HCT116 (cell line): ENCODE results near the gene NOL4L. TPM values are rescaled to one million over a fixed set of nuclear protein-coding genes. Genes with fewer than 3 reads are reported as not detected.

ENCODE experiments used
- ATAC-seq: fragments of 200-7000 bp; cut with Tn5 transposase; 2 replicates; pipeline ENCODE4 v1.9.1; 2020; ENCODE audit warnings: mild to moderate bottlenecking, moderate library complexity
- BruUV-seq: library from RNA; stranded (reverse); fragments of 400-500 nt; replicated peaks from 2 replicates; lab custom pipeline; 2021; lab: Mats Ljungman, UMichigan
- CTCF ChIA-PET: fragments of 300-600 bp; sonication (Branson Sonifier 250); formaldehyde crosslinking; loops from one replicate; lab custom pipeline; 2021; ENCODE audit warnings: antibody characterized with exemption; lab: Charles Lee
- POLR2A ChIA-PET: fragments of 300-600, 350-600 bp; sonication (Branson Sonifier 250); formaldehyde crosslinking; loops from one replicate; lab custom pipeline; 2021; ENCODE audit warnings: antibody characterized with exemption; lab: Charles Lee
- RAD21 ChIA-PET, 2 experiments: fragments of 300-600 bp; sonication (Branson Sonifier 250); formaldehyde crosslinking; loops; one replicate each; lab custom pipeline; 2023; ENCODE audit warnings: low total read pairs in 2 of 2; ENCODE audit not compliant: uncharacterized antibody in 2 of 2, unreplicated experiment in 2 of 2, low non-redundant PET in 1 of 2; lab: Charles Lee
- DNase-seq: peaks from one replicate; pipeline ENCODE4 v3.0.0-alpha.2; 2010; ENCODE audit warnings: low read depth, low spot score
- H2AFZ ChIP-seq: fragments of 200-600 bp; shearing (Covaris generic), sonication (generic); 2 replicates; pipeline ENCODE4 v1.6.1; 2017; ENCODE audit warnings: low read depth, mixed run types, mixed read lengths, antibody characterized with exemption, low read length; ENCODE audit not compliant: poor library complexity, severe bottlenecking
- H3K27ac ChIP-seq: 2 replicates; pipeline ENCODE4 v1.5.1; 2012; ENCODE audit warnings: low read depth, low read length
- H3K27me3 ChIP-seq: fragments of 200-600 bp; sonication (generic); 2 replicates; pipeline ENCODE4 v1.6.1; 2016; ENCODE audit warnings: mixed run types, low read length, mixed read lengths; ENCODE audit not compliant: insufficient read depth
- H3K36me3 ChIP-seq, 2 experiments: fragments of 200-500 bp in 1 of 2; fragments of 200-600 bp in 1 of 2; sonication (Bioruptor generic) in 1 of 2; sonication (generic) in 1 of 2; 2 replicates each; pipeline versions ENCODE4 v1.5.1 to v1.6.1; 2014 to 2016; ENCODE audit warnings: low read length in 2 of 2, inconsistent platforms in 1 of 2, mixed read lengths in 1 of 2, mixed run types in 1 of 2; ENCODE audit not compliant: insufficient read depth in 2 of 2, control insufficient read depth in 1 of 2
- H3K4me1 ChIP-seq, 2 experiments: fragments of 200-600 bp in 1 of 2; sonication (generic) in 1 of 2; 2 replicates each; pipeline versions ENCODE4 v1.5.1 to v1.6.1; 2012 to 2017; ENCODE audit warnings: low read length in 2 of 2, inconsistent platforms in 1 of 2, mild to moderate bottlenecking in 1 of 2, mixed read lengths in 1 of 2, mixed run types in 1 of 2, moderate library complexity in 1 of 2; ENCODE audit not compliant: insufficient read depth in 2 of 2, control insufficient read depth in 1 of 2
- H3K4me2 ChIP-seq: fragments of 200-600 bp; sonication (generic); 2 replicates; pipeline ENCODE4 v1.6.1; 2017; ENCODE audit warnings: mixed run types, low read length, mixed read lengths
- H3K4me3 ChIP-seq, 2 experiments: fragments of 200-600 bp in 1 of 2; sonication (generic) in 1 of 2; replicated peaks in 1 of 2; 2 replicates each; pipeline ENCODE4 v1.5.1; 2011 to 2016; ENCODE audit warnings: low read length in 2 of 2, control low read depth in 1 of 2, low read depth in 1 of 2, mild to moderate bottlenecking in 1 of 2, mixed read lengths in 1 of 2, mixed run types in 1 of 2
- H3K79me2 ChIP-seq: fragments of 200-600 bp; sonication (generic); 2 replicates; pipeline ENCODE4 v1.6.1; 2017; ENCODE audit warnings: mild to moderate bottlenecking, mixed run types, low read length, moderate library complexity, mixed read lengths; ENCODE audit not compliant: insufficient read depth
- H3K9ac ChIP-seq: fragments of 200-600 bp; sonication (generic); 2 replicates; pipeline ENCODE4 v1.6.1; 2016; ENCODE audit warnings: low read length, mixed read lengths
- H3K9me2 ChIP-seq: fragments of 200-600 bp; sonication (generic), shearing (Covaris generic); 2 replicates; pipeline ENCODE4 v1.6.1; 2017; ENCODE audit warnings: mixed run types, mild to moderate bottlenecking, moderate library complexity; ENCODE audit not compliant: insufficient read depth
- H3K9me3 ChIP-seq, 2 experiments: fragments of 200-500 bp in 1 of 2; fragments of 200-600 bp in 1 of 2; sonication (Bioruptor generic) in 1 of 2; sonication (generic) in 1 of 2; 2 replicates each; pipeline ENCODE4 v1.6.1; 2014 to 2017; ENCODE audit warnings: low read length in 2 of 2, mixed read lengths in 2 of 2, inconsistent platforms in 1 of 2, low read depth in 1 of 2, mild to moderate bottlenecking in 1 of 2, mixed run types in 1 of 2, moderate library complexity in 1 of 2; ENCODE audit not compliant: control insufficient read depth in 1 of 2, insufficient read depth in 1 of 2
- H4K20me1 ChIP-seq: fragments of 200-600 bp; sonication (generic), shearing (Covaris generic); 2 replicates; pipeline ENCODE4 v1.6.1; 2017; ENCODE audit warnings: mixed run types, mild to moderate bottlenecking, moderate library complexity; ENCODE audit not compliant: insufficient read depth
- EZH2phosphoT487 ChIP-seq: fragments of 200-600 bp; IDR thresholded peaks from 2 replicates; pipeline ENCODE4 v1.6.1; 2018; ENCODE audit warnings: antibody characterized with exemption, borderline replicate concordance
- TCF7L2 ChIP-seq: IDR thresholded peaks from 2 replicates; pipeline ENCODE4 v1.7.0; 2011; ENCODE audit warnings: borderline replicate concordance, inconsistent platforms; ENCODE audit not compliant: insufficient read depth, insufficient read length; ENCODE audit errors: extremely low read depth
- YY1 ChIP-seq: IDR thresholded peaks from 2 replicates; pipeline ENCODE4 v1.6.1; 2011; ENCODE audit warnings: low read length, low read depth, moderate library complexity, mild to moderate bottlenecking; ENCODE audit not compliant: insufficient replicate concordance; ENCODE audit errors: extremely low read depth
- intact Hi-C: fragments of 100-400 bp; cut with micrococcal nuclease; formaldehyde crosslinking; loops from 2 replicates; pipeline ENCODE4 v1.10.0; 2022
- total RNA-seq: library from RNA; stranded (reverse); gene quantifications from one replicate; pipeline ENCODE4 v1.2.1, GENCODE V29; 2021; ENCODE audit not compliant: unreplicated experiment

NOL4L gene
- total RNA-seq, 1 experiment from 2014 or later, result 5.9 TPM

- ATAC-seq (no peak), DNase-seq (no peak)
- H3K9me2 ChIP-seq, result no peaks in the 10 kb centered on the region
- H3K27me3 ChIP-seq, result no peaks in the 10 kb centered on the region
- H3K4me1 ChIP-seq, result peaks cover 12% of the 10 kb centered on the region in 2 experiments
- intact Hi-C loops, result no loop called here
- no peak overlapping the region for H3K27ac ChIP-seq
- CTCF ChIA-PET, result no interaction called here
- POLR2A ChIA-PET, result no interaction called here
- H2AFZ ChIP-seq, result no peak overlapping the region
- no peaks in the 10 kb centered on the region for H3K9me3 ChIP-seq
- no peaks in the 10 kb centered on the region for H4K20me1 ChIP-seq
- H3K36me3 ChIP-seq, result no peaks in the 10 kb centered on the region
- TF ChIP-seq TCF7L2, result no peak
- no peak for TF ChIP-seq YY1
- RAD21 ChIA-PET, result no interaction called here
- no peak overlapping the region for H3K4me2 ChIP-seq
- no peak overlapping the region for H3K9ac ChIP-seq
- BruUV-seq, result no TSS peak
- H3K79me2 ChIP-seq, result no peaks in the 10 kb centered on the region
- H3K4me3 ChIP-seq, result no peak overlapping the region
Measured at GRCh38 chr20:32622585-32623468, 37.7 kb upstream of the NOL4L start.

- CTCF ChIA-PET, result no interaction called here
- Histone ChIP-seq H3K27ac (no peak overlapping the region), H4K20me1 (no peaks in the 10 kb centered on the region), H3K4me3 (no peak overlapping the region), H3K9me3 (no peaks in the 10 kb centered on the region), H3K4me1 (peaks cover 4 to 5% of the 10 kb centered on the region in 2 experiments), H3K4me2 (no peak overlapping the region), H3K79me2 (no peaks in the 10 kb centered on the region), H2AFZ (no peak overlapping the region), H3K36me3 (no peaks in the 10 kb centered on the region), H3K9ac (no peak overlapping the region), H3K27me3 (no peaks in the 10 kb centered on the region), H3K9me2 (no peaks in the 10 kb centered on the region)
- intact Hi-C loops, result no loop called here
- ATAC-seq, result no peak
- DNase-seq, result no peak
- RAD21 ChIA-PET, result no interaction called here
- POLR2A ChIA-PET, result no interaction called here
- no TSS peak for BruUV-seq
- no peak for TF ChIP-seq EZH2phosphoT487
- TF ChIP-seq TCF7L2, result no peak
Measured at GRCh38 chr20:32621891-32622584, 36.9 kb upstream of the NOL4L start.
